AG10803 (cell line): Measurements from ENCODE around the gene SSH2.
"Not testable (repeated sequence)": the region's sequence is repeated elsewhere in the genome, so short reads cannot be mapped to it uniquely, and the experiment has no call there.

Source experiments
- DNase-seq: peaks from one replicate; pipeline ENCODE4 v3.0.0; 2010; ENCODE audit warnings: low read depth
- H3K4me3 ChIP-seq: 2 replicates; pipeline ENCODE4 v1.5.1; 2011; ENCODE audit warnings: mild to moderate bottlenecking, low read length, control low read depth
- CTCF ChIP-seq: conservative IDR thresholded peaks from 2 replicates; pipeline ENCODE4 v1.5.1; 2011; ENCODE audit warnings: mild to moderate bottlenecking, low read length, control low read depth, inconsistent platforms

The SSH2 gene

GRCh38 chr17:29726715-29727252, 203.2 kb downstream of the SSH2 start:
- no peak overlapping the region for H3K4me3 ChIP-seq
- TF ChIP-seq CTCF: no peak
- DNase-seq: peak; percentile 15

- not testable (repeated sequence) for DNase-seq, H3K4me3 ChIP-seq
These were observed 204.6 kb downstream of the SSH2 start for GRCh38 chr17:29725408-29725807.

DNA sequence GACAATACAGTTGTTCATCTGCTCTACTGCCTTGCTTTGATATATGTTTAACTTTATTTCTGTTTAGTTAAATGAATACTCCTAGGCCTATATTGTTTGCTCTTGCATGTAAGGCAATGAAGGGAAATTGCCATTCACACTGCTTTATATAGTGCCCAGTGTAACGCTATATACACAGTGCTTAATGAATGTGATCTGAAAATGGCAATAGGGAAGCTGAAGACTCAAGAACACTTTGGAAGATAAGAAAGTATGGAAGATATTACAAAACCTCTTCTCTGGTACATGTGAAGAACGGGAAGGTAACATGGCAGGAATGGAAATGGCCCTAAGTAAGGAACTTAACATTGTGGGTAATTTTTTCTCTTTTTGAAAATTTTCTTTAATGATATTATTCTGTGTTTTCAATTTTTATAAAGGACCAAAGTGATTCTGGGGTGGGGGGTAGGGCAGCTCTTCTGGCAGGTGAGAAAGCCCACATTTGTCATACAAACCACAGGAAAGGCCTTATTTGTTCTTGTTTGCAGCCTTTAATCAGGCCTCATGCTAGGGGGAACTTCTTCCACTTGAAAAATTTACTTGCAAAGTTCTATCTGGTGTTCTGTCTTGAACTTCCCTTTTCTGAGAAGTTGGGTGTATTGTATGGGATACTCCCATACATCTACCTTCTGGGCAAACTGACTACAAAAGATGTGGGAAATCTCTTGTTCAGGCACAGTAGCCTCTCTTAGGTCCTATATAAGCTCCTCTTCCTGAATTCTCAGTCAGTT, 206.6 kb downstream of the SSH2 start:
- no peak overlapping the region for H3K4me3 ChIP-seq
- no peak for DNase-seq
- TF ChIP-seq CTCF: no peak

- peak; percentile 92 for DNase-seq
These were observed 207.4 kb downstream of the SSH2 start for GRCh38 chr17:29722411-29723198.

GRCh38 chr17:29720551-29720950, 209.5 kb downstream of the SSH2 start:
- DNase-seq: no peak
- TF ChIP-seq CTCF: no peak
- H3K4me3 ChIP-seq: no peak overlapping the region

More at GRCh38 chr17:29722411-29723198, 207.4 kb downstream of the SSH2 start:
- TF ChIP-seq CTCF: no peak
- peak overlapping the region; percentile 47 for H3K4me3 ChIP-seq

DNA sequence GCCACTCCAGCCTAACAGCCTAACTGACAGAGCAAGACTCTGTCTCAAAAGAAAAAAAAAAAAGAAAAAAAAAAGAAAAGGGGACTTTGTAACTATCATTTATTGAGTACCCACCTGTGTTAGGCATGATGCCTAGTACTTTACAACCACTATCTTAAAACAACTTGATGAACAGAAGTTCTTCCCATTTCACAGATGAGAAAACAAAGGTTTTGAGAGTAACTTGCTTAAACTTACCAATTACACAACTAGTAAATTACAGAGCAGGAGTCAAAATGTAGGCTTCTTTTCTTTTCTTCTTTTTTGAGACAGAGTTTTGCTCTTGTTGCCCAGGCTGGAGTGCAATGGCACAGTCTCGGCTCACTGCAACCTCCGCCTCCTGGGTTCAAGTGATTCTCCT, 210.6 kb downstream of the SSH2 start:
- no peak overlapping the region for H3K4me3 ChIP-seq
- no peak for TF ChIP-seq CTCF
- DNase-seq: no peak

DNA sequence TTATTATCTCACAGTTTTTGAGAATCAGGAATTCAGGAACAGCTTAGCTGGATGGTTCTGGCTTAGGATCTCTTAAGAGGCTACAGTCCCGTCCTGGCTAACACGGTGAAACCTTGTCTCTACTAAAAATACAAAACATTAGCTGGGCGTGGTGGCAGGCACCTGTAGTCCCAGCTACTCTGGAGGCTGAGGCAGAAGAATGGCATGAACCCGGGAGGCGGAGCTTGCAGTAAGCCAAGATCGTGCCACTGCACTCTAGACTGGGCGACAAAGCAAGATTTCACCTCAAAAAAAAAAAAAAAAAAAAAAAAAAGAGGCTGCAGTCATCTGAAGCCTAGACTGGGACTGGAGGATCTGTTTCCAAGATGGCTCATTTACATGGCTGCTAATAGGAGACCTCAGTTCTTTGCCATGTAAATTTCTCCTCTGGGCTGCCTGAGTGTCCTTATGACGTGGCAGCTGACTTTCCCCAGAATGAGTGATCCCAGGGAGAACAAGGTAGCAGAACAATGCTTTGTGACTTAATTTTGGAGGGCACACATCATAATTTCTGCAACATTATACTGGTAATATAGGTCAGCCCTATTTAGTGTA, 211.5 kb downstream of the SSH2 start:
- DNase-seq: no peak
- H3K4me3 ChIP-seq: no peak overlapping the region
- no peak for TF ChIP-seq CTCF
